Upper lobe of right lung (tissue), 1 donor: ENCODE results near the gene SLC26A1. TPM values are rescaled to one million over a fixed set of nuclear protein-coding genes. Genes with fewer than 3 reads are reported as not detected.

Source experiments
- ATAC-seq: fragments of 200-7000 bp; cut with Tn5 transposase; one replicate; pipeline ENCODE4 v1.9.1; 2020; ENCODE audit warnings: mild to moderate bottlenecking, moderate library complexity
- DNase-seq: peaks from one replicate; pipeline ENCODE4 v3.0.0-alpha.2; 2020
- H3K27ac ChIP-seq: fragments of 200-600 bp; one replicate; pipeline ENCODE4 v1.8.0; 2022
- H3K27me3 ChIP-seq: fragments of 200-600 bp; one replicate; pipeline ENCODE4 v1.8.0; 2022; ENCODE audit warnings: mild to moderate bottlenecking
- H3K36me3 ChIP-seq: fragments of 200-600 bp; one replicate; pipeline ENCODE4 v1.8.0; 2022
- H3K4me1 ChIP-seq: fragments of 200-600 bp; one replicate; pipeline ENCODE4 v1.8.0; 2022
- H3K4me3 ChIP-seq: fragments of 200-600 bp; one replicate; pipeline ENCODE4 v1.8.0; 2022; ENCODE audit warnings: mild to moderate bottlenecking
- H3K9me3 ChIP-seq: fragments of 200-600 bp; one replicate; pipeline ENCODE4 v1.8.0; 2022
- CTCF ChIP-seq: fragments of 200-600 bp; IDR thresholded peaks from one replicate; pipeline ENCODE4 v1.8.0; 2022; ENCODE audit warnings: antibody characterized with exemption
- intact Hi-C: fragments of 100-400 bp; cut with DNase I; formaldehyde crosslinking; loops from one replicate; pipeline ENCODE4 v1.11.0; 2022
- total RNA-seq: library from RNA; stranded (reverse); fragmentation: NEBNext Ultra II Directional; extraction: Animal tissue kit (Norgen Biotek cat#: 25700); gene quantifications from one replicate; pipeline ENCODE4 v1.2.1, GENCODE V29; 2021
- donor health status: DM: no; HTN: yes; CAD: no; lungs with severe emphysema.

SLC26A1 gene
- total RNA-seq, 1 donor from 2014 or later, result 0.20 TPM

- no peak for TF ChIP-seq CTCF
- intact Hi-C loops, result no loop called here
- ATAC-seq (no peak), DNase-seq (peak; percentile 40)
- Histone ChIP-seq H3K4me1 (no peaks in the 10 kb centered on the region), H3K27me3 (no peaks in the 10 kb centered on the region), H3K36me3 (peaks cover 18% of the 10 kb centered on the region), H3K9me3 (no peaks in the 10 kb centered on the region), H3K27ac (no peak overlapping the region), H3K4me3 (no peak overlapping the region)
Measured at GRCh38 chr4:958696-959337, 34.4 kb downstream of the SLC26A1 start.

- intact Hi-C loops, result no loop called here
- peaks cover 18% of the 10 kb centered on the region for H3K36me3 ChIP-seq
- no peak for TF ChIP-seq CTCF
- H3K4me1 ChIP-seq, result no peaks in the 10 kb centered on the region
- H3K9me3 ChIP-seq, result no peaks in the 10 kb centered on the region
- H3K4me3 ChIP-seq, result no peak overlapping the region
- no peaks in the 10 kb centered on the region for H3K27me3 ChIP-seq
- H3K27ac ChIP-seq, result no peak overlapping the region
- no peak for ATAC-seq
- DNase-seq, result peak; percentile 58
Measured at GRCh38 chr4:958314-958665, 34.9 kb downstream of the SLC26A1 start.

- no peak for TF ChIP-seq CTCF
- Histone ChIP-seq H3K9me3 (no peaks in the 10 kb centered on the region), H3K36me3 (peaks cover 15% of the 10 kb centered on the region), H3K4me3 (no peak overlapping the region), H3K27ac (no peak overlapping the region), H3K4me1 (no peaks in the 10 kb centered on the region), H3K27me3 (no peaks in the 10 kb centered on the region)
- DNase-seq (peak; percentile 60), ATAC-seq (no peak)
- intact Hi-C loops, result no loop called here
Measured at GRCh38 chr4:957581-958313, 35.5 kb downstream of the SLC26A1 start.

GRCh38 chr4:957231-957580 lies 36.0 kb downstream of the SLC26A1 start:
- no peak for ATAC-seq
- H3K27me3 ChIP-seq, result no peaks in the 10 kb centered on the region
- no peak overlapping the region for H3K27ac ChIP-seq
- peaks cover 9% of the 10 kb centered on the region for H3K36me3 ChIP-seq
- H3K9me3 ChIP-seq, result no peaks in the 10 kb centered on the region
- peak; percentile 61 for DNase-seq
- no peak for TF ChIP-seq CTCF
- no peak overlapping the region for H3K4me3 ChIP-seq
- H3K4me1 ChIP-seq, result no peaks in the 10 kb centered on the region
- intact Hi-C loops, result no loop called here

GRCh38 chr4:956531-957230 lies 36.5 kb downstream of the SLC26A1 start:
- peaks cover 6% of the 10 kb centered on the region for H3K36me3 ChIP-seq
- intact Hi-C loops, result no loop called here
- no peak for ATAC-seq

More at GRCh38 chr4:956531-957230, 36.5 kb downstream of the SLC26A1 start:
- no peak overlapping the region for H3K27ac ChIP-seq
- no peaks in the 10 kb centered on the region for H3K27me3 ChIP-seq
- H3K4me1 ChIP-seq, result no peaks in the 10 kb centered on the region
- DNase-seq, result peak; percentile 60
- no peak overlapping the region for H3K4me3 ChIP-seq
- H3K9me3 ChIP-seq, result no peaks in the 10 kb centered on the region
- no peak for TF ChIP-seq CTCF
